Measurements from ENCODE around the gene VPS45. TPM values are rescaled to one million over a fixed set of nuclear protein-coding genes. Genes with fewer than 3 reads are reported as not detected.

Gene VPS45
- total RNA-seq, 1 experiment from 2014 or later = 51.3 TPM

- ChIA-PET CTCF (interaction anchor here (1.2 kb wide), 1 partner anchor 10 kb away, joined by 4 read pairs; no protein-coding TSS in a partner anchor), POLR2A (ENCODE audit: low non-redundant PET) (no interaction called here)
- intact Hi-C loops (cut with micrococcal nuclease; ENCODE audit: unreplicated experiment) = no loop called here
- no peak for DNase-seq (ENCODE audit: low spot score)
- Histone ChIP-seq H3K27ac (ENCODE audit: low read depth, low read length, poor library complexity, severe bottlenecking) (no peak overlapping the region), H3K4me1 (ENCODE audit: insufficient read depth, low read length, poor library complexity, severe bottlenecking) (no peaks in the 10 kb centered on the region), H3K9me3 (ENCODE audit: low read depth, low read length, poor library complexity, severe bottlenecking) (no peaks in the 10 kb centered on the region), H3K27me3 (replicated peaks; ENCODE audit: insufficient read depth, low read depth, low read length, poor library complexity) (no peaks in the 10 kb centered on the region), H3K36me3 (ENCODE audit: insufficient read depth, low read length, poor library complexity, severe bottlenecking) (no peaks in the 10 kb centered on the region), H3K4me3 (ENCODE audit: low read depth, low read length, poor library complexity, severe bottlenecking) (no peak overlapping the region)
- no peak for TF ChIP-seq EZH2 (IDR thresholded peaks at IDR 0.05; ENCODE audit: borderline replicate concordance, low read depth, low read length, poor library complexity, severe bottlenecking)
- TF ChIP-seq, protein P1, sequence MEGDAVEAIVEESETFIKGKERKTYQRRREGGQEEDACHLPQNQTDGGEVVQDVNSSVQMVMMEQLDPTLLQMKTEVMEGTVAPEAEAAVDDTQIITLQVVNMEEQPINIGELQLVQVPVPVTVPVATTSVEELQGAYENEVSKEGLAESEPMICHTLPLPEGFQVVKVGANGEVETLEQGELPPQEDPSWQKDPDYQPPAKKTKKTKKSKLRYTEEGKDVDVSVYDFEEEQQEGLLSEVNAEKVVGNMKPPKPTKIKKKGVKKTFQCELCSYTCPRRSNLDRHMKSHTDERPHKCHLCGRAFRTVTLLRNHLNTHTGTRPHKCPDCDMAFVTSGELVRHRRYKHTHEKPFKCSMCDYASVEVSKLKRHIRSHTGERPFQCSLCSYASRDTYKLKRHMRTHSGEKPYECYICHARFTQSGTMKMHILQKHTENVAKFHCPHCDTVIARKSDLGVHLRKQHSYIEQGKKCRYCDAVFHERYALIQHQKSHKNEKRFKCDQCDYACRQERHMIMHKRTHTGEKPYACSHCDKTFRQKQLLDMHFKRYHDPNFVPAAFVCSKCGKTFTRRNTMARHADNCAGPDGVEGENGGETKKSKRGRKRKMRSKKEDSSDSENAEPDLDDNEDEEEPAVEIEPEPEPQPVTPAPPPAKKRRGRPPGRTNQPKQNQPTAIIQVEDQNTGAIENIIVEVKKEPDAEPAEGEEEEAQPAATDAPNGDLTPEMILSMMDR (conservative IDR thresholded peaks at IDR 0.05; ENCODE audit: low read depth, low read length) = no peak
- BruUV-seq (replicated peaks) = no TSS peak
Observed at GRCh38 chr1:150176593-150176992, 109.0 kb downstream of the VPS45 start.

GRCh38 chr1:150178548-150178947 lies 111.0 kb downstream of the VPS45 start:
- DNase-seq (ENCODE audit: low spot score) = no peak
- CTCF ChIA-PET = no interaction called here
- no peak overlapping the region for H3K4me3 ChIP-seq (ENCODE audit: low read depth, low read length, poor library complexity, severe bottlenecking)
- TF ChIP-seq, protein P1 (conservative IDR thresholded peaks at IDR 0.05; ENCODE audit: low read depth, low read length) = no peak
- no peak for TF ChIP-seq EZH2 (IDR thresholded peaks at IDR 0.05; ENCODE audit: borderline replicate concordance, low read depth, low read length, poor library complexity, severe bottlenecking)
- BruUV-seq (replicated peaks) = no TSS peak
- POLR2A ChIA-PET (ENCODE audit: low non-redundant PET) = interaction anchor here (0.7 kb wide), 1 partner anchor 108 kb away, joined by 7 read pairs; no protein-coding TSS in a partner anchor
- H3K27ac ChIP-seq (ENCODE audit: low read depth, low read length, poor library complexity, severe bottlenecking) = no peak overlapping the region
- no peaks in the 10 kb centered on the region for H3K4me1 ChIP-seq (ENCODE audit: insufficient read depth, low read length, poor library complexity, severe bottlenecking)
- H3K9me3 ChIP-seq (ENCODE audit: low read depth, low read length, poor library complexity, severe bottlenecking) = no peaks in the 10 kb centered on the region
- intact Hi-C loops (cut with micrococcal nuclease; ENCODE audit: unreplicated experiment) = no loop called here
- H3K36me3 ChIP-seq (ENCODE audit: insufficient read depth, low read length, poor library complexity, severe bottlenecking) = no peaks in the 10 kb centered on the region
- H3K27me3 ChIP-seq (replicated peaks; ENCODE audit: insufficient read depth, low read depth, low read length, poor library complexity) = no peaks in the 10 kb centered on the region

- ChIA-PET CTCF (no interaction called here), POLR2A (ENCODE audit: low non-redundant PET) (no interaction called here)
- Histone ChIP-seq H3K27ac (ENCODE audit: low read depth, low read length, poor library complexity, severe bottlenecking) (no peak overlapping the region), H3K9me3 (ENCODE audit: low read depth, low read length, poor library complexity, severe bottlenecking) (no peaks in the 10 kb centered on the region), H3K36me3 (ENCODE audit: insufficient read depth, low read length, poor library complexity, severe bottlenecking) (no peaks in the 10 kb centered on the region), H3K4me3 (ENCODE audit: low read depth, low read length, poor library complexity, severe bottlenecking) (no peak overlapping the region), H3K27me3 (replicated peaks; ENCODE audit: insufficient read depth, low read depth, low read length, poor library complexity) (no peaks in the 10 kb centered on the region), H3K4me1 (ENCODE audit: insufficient read depth, low read length, poor library complexity, severe bottlenecking) (no peaks in the 10 kb centered on the region)
- DNase-seq (ENCODE audit: low spot score) = no peak
- intact Hi-C loops (cut with micrococcal nuclease; ENCODE audit: unreplicated experiment) = no loop called here
- no peak for TF ChIP-seq EZH2 (IDR thresholded peaks at IDR 0.05; ENCODE audit: borderline replicate concordance, low read depth, low read length, poor library complexity, severe bottlenecking)
- TF ChIP-seq, protein P1 (conservative IDR thresholded peaks at IDR 0.05; ENCODE audit: low read depth, low read length) = no peak
- no TSS peak for BruUV-seq (replicated peaks)
Observed at GRCh38 chr1:150179867-150180266, 112.3 kb downstream of the VPS45 start.
